HCT116 (cell line): ENCODE measurements around the gene KCNH6. TPM values are rescaled to one million over a fixed set of nuclear protein-coding genes. Genes with fewer than 3 reads are reported as not detected.

Source experiments
- ATAC-seq: fragments of 200-7000 bp; cut with Tn5 transposase; 2 replicates; pipeline ENCODE4 v1.9.1; 2020; ENCODE audit warnings: mild to moderate bottlenecking, moderate library complexity
- BruUV-seq: library from RNA; stranded (reverse); fragments of 400-500 nt; replicated peaks from 2 replicates; lab custom pipeline; 2021; lab: Mats Ljungman, UMichigan
- CTCF ChIA-PET: fragments of 300-600 bp; sonication (Branson Sonifier 250); formaldehyde crosslinking; loops from one replicate; lab custom pipeline; 2021; ENCODE audit warnings: antibody characterized with exemption; lab: Charles Lee
- POLR2A ChIA-PET: fragments of 300-600, 350-600 bp; sonication (Branson Sonifier 250); formaldehyde crosslinking; loops from one replicate; lab custom pipeline; 2021; ENCODE audit warnings: antibody characterized with exemption; lab: Charles Lee
- RAD21 ChIA-PET, 2 experiments: fragments of 300-600 bp; sonication (Branson Sonifier 250); formaldehyde crosslinking; loops; one replicate each; lab custom pipeline; 2023; ENCODE audit warnings: low total read pairs in 2 of 2; ENCODE audit not compliant: uncharacterized antibody in 2 of 2, unreplicated experiment in 2 of 2, low non-redundant PET in 1 of 2; lab: Charles Lee
- DNase-seq: peaks from one replicate; pipeline ENCODE4 v3.0.0-alpha.2; 2010; ENCODE audit warnings: low read depth, low spot score
- H2AFZ ChIP-seq: fragments of 200-600 bp; shearing (Covaris generic), sonication (generic); 2 replicates; pipeline ENCODE4 v1.6.1; 2017; ENCODE audit warnings: low read depth, mixed run types, mixed read lengths, antibody characterized with exemption, low read length; ENCODE audit not compliant: poor library complexity, severe bottlenecking
- H3K27ac ChIP-seq: 2 replicates; pipeline ENCODE4 v1.5.1; 2012; ENCODE audit warnings: low read depth, low read length
- H3K27me3 ChIP-seq: fragments of 200-600 bp; sonication (generic); 2 replicates; pipeline ENCODE4 v1.6.1; 2016; ENCODE audit warnings: mixed run types, low read length, mixed read lengths; ENCODE audit not compliant: insufficient read depth
- H3K36me3 ChIP-seq, 2 experiments: fragments of 200-500 bp in 1 of 2; fragments of 200-600 bp in 1 of 2; sonication (Bioruptor generic) in 1 of 2; sonication (generic) in 1 of 2; 2 replicates each; pipeline versions ENCODE4 v1.5.1 to v1.6.1; 2014 to 2016; ENCODE audit warnings: low read length in 2 of 2, inconsistent platforms in 1 of 2, mixed read lengths in 1 of 2, mixed run types in 1 of 2; ENCODE audit not compliant: insufficient read depth in 2 of 2, control insufficient read depth in 1 of 2
- H3K4me1 ChIP-seq, 2 experiments: fragments of 200-600 bp in 1 of 2; sonication (generic) in 1 of 2; 2 replicates each; pipeline versions ENCODE4 v1.5.1 to v1.6.1; 2012 to 2017; ENCODE audit warnings: low read length in 2 of 2, inconsistent platforms in 1 of 2, mild to moderate bottlenecking in 1 of 2, mixed read lengths in 1 of 2, mixed run types in 1 of 2, moderate library complexity in 1 of 2; ENCODE audit not compliant: insufficient read depth in 2 of 2, control insufficient read depth in 1 of 2
- H3K4me2 ChIP-seq: fragments of 200-600 bp; sonication (generic); 2 replicates; pipeline ENCODE4 v1.6.1; 2017; ENCODE audit warnings: mixed run types, low read length, mixed read lengths
- H3K4me3 ChIP-seq, 2 experiments: fragments of 200-600 bp in 1 of 2; sonication (generic) in 1 of 2; replicated peaks in 1 of 2; 2 replicates each; pipeline ENCODE4 v1.5.1; 2011 to 2016; ENCODE audit warnings: low read length in 2 of 2, control low read depth in 1 of 2, low read depth in 1 of 2, mild to moderate bottlenecking in 1 of 2, mixed read lengths in 1 of 2, mixed run types in 1 of 2
- H3K79me2 ChIP-seq: fragments of 200-600 bp; sonication (generic); 2 replicates; pipeline ENCODE4 v1.6.1; 2017; ENCODE audit warnings: mild to moderate bottlenecking, mixed run types, low read length, moderate library complexity, mixed read lengths; ENCODE audit not compliant: insufficient read depth
- H3K9ac ChIP-seq: fragments of 200-600 bp; sonication (generic); 2 replicates; pipeline ENCODE4 v1.6.1; 2016; ENCODE audit warnings: low read length, mixed read lengths
- H3K9me2 ChIP-seq: fragments of 200-600 bp; sonication (generic), shearing (Covaris generic); 2 replicates; pipeline ENCODE4 v1.6.1; 2017; ENCODE audit warnings: mixed run types, mild to moderate bottlenecking, moderate library complexity; ENCODE audit not compliant: insufficient read depth
- H3K9me3 ChIP-seq, 2 experiments: fragments of 200-500 bp in 1 of 2; fragments of 200-600 bp in 1 of 2; sonication (Bioruptor generic) in 1 of 2; sonication (generic) in 1 of 2; 2 replicates each; pipeline ENCODE4 v1.6.1; 2014 to 2017; ENCODE audit warnings: low read length in 2 of 2, mixed read lengths in 2 of 2, inconsistent platforms in 1 of 2, low read depth in 1 of 2, mild to moderate bottlenecking in 1 of 2, mixed run types in 1 of 2, moderate library complexity in 1 of 2; ENCODE audit not compliant: control insufficient read depth in 1 of 2, insufficient read depth in 1 of 2
- H4K20me1 ChIP-seq: fragments of 200-600 bp; sonication (generic), shearing (Covaris generic); 2 replicates; pipeline ENCODE4 v1.6.1; 2017; ENCODE audit warnings: mixed run types, mild to moderate bottlenecking, moderate library complexity; ENCODE audit not compliant: insufficient read depth
- CEBPB ChIP-seq: IDR thresholded peaks from 2 replicates; pipeline ENCODE4 v1.6.1; 2012; ENCODE audit warnings: low read depth
- ELF1 ChIP-seq: IDR thresholded peaks from 2 replicates; pipeline ENCODE4 v1.6.1; 2012; ENCODE audit warnings: low read depth, borderline replicate concordance
- EZH2 ChIP-seq: fragments of 200-600 bp; sonication (generic); IDR thresholded peaks from 2 replicates; pipeline ENCODE4 v1.6.1; 2017; ENCODE audit warnings: antibody characterized with exemption, mixed run types
- EZH2phosphoT487 ChIP-seq: fragments of 200-600 bp; IDR thresholded peaks from 2 replicates; pipeline ENCODE4 v1.6.1; 2018; ENCODE audit warnings: antibody characterized with exemption, borderline replicate concordance
- JUND ChIP-seq: IDR thresholded peaks from 2 replicates; pipeline ENCODE4 v1.6.1; 2012
- SIN3A ChIP-seq: IDR thresholded peaks from 2 replicates; pipeline ENCODE4 v1.6.1; 2012; ENCODE audit warnings: low read depth
- TCF7L2 ChIP-seq: IDR thresholded peaks from 2 replicates; pipeline ENCODE4 v1.7.0; 2011; ENCODE audit warnings: borderline replicate concordance, inconsistent platforms; ENCODE audit not compliant: insufficient read depth, insufficient read length; ENCODE audit errors: extremely low read depth
- YY1 ChIP-seq: IDR thresholded peaks from 2 replicates; pipeline ENCODE4 v1.6.1; 2011; ENCODE audit warnings: low read length, low read depth, moderate library complexity, mild to moderate bottlenecking; ENCODE audit not compliant: insufficient replicate concordance; ENCODE audit errors: extremely low read depth
- ZFX ChIP-seq: fragments of 450-650 bp; IDR thresholded peaks from 2 replicates; pipeline ENCODE4 v1.6.1; 2017
- ZNF274 ChIP-seq: fragments of 200-500 bp; sonication (Bioruptor generic); IDR thresholded peaks from 2 replicates; pipeline ENCODE4 v1.6.1; 2014; ENCODE audit warnings: mild to moderate bottlenecking, low read depth, low read length, inconsistent platforms
- intact Hi-C: fragments of 100-400 bp; cut with micrococcal nuclease; formaldehyde crosslinking; loops from 2 replicates; pipeline ENCODE4 v1.10.0; 2022
- total RNA-seq: library from RNA; stranded (reverse); gene quantifications from one replicate; pipeline ENCODE4 v1.2.1, GENCODE V29; 2021; ENCODE audit not compliant: unreplicated experiment
- TF ChIP-seq, protein P1 (sequence below), 3 experiments: fragments of 200-600 bp in 1 of 3; sonication (generic) in 1 of 3; IDR thresholded peaks in 2 of 3; conservative IDR thresholded peaks in 1 of 3; 2 replicates each; pipeline ENCODE4 v1.5.1; 2012 to 2017; ENCODE audit warnings: low read depth in 2 of 3, low read length in 2 of 3, antibody characterized with exemption in 1 of 3, borderline replicate concordance in 1 of 3, control low read depth in 1 of 3, mild to moderate bottlenecking in 1 of 3, mixed read lengths in 1 of 3, mixed run types in 1 of 3, moderate library complexity in 1 of 3; ENCODE audit not compliant: insufficient read depth in 1 of 3
- TF ChIP-seq, protein P2 (sequence below): IDR thresholded peaks from 2 replicates; pipeline ENCODE4 v1.6.1; 2012
- TF ChIP-seq, protein P3 (sequence below): IDR thresholded peaks from 2 replicates; pipeline ENCODE4 v1.6.1; 2011; ENCODE audit warnings: mild to moderate bottlenecking, low read length, moderate library complexity; ENCODE audit not compliant: insufficient replicate concordance; ENCODE audit errors: extremely low read depth
- TF ChIP-seq, protein P4 (sequence below): IDR thresholded peaks from 2 replicates; pipeline ENCODE4 v1.6.1; 2012; ENCODE audit warnings: low read depth

Gene KCNH6
- total RNA-seq, 1 experiment from 2014 or later = not detected

DNA sequence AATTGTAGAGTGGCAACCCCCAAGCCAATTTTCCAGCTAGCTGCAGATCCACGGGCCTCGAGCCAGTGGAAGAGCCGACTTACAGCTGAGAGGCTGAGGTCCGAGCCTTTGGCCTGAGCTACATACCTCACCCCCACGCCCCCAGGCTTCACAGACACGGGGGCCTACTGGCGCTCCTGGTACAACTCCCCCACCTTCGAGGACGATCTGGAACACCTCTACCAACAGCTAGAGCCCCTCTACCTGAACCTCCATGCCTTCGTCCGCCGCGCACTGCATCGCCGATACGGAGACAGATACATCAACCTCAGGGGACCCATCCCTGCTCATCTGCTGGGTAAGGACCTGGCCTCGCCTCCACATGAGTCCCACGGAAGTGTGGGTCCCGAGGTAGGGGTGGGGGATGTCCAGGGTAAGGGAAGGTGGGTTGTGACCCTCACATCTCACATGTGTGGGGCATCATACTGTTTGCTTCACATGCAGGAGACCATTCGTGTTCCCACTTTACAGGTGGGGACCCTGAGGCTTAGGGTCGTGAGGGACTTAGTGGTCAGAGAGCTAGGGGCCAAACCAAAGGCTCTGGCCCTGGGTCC lies 42.9 kb upstream of the KCNH6 start:
- TF ChIP-seq, protein P1, sequence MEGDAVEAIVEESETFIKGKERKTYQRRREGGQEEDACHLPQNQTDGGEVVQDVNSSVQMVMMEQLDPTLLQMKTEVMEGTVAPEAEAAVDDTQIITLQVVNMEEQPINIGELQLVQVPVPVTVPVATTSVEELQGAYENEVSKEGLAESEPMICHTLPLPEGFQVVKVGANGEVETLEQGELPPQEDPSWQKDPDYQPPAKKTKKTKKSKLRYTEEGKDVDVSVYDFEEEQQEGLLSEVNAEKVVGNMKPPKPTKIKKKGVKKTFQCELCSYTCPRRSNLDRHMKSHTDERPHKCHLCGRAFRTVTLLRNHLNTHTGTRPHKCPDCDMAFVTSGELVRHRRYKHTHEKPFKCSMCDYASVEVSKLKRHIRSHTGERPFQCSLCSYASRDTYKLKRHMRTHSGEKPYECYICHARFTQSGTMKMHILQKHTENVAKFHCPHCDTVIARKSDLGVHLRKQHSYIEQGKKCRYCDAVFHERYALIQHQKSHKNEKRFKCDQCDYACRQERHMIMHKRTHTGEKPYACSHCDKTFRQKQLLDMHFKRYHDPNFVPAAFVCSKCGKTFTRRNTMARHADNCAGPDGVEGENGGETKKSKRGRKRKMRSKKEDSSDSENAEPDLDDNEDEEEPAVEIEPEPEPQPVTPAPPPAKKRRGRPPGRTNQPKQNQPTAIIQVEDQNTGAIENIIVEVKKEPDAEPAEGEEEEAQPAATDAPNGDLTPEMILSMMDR (IDR thresholded peaks at IDR 0.05 in 2 of 3, conservative IDR thresholded peaks at IDR 0.05 in 1 of 3; ENCODE audit: borderline replicate concordance in 1 of 3, insufficient read depth in 1 of 3, low read depth in 2 of 3, low read length in 2 of 3) = no peak
- TF ChIP-seq, protein P2, sequence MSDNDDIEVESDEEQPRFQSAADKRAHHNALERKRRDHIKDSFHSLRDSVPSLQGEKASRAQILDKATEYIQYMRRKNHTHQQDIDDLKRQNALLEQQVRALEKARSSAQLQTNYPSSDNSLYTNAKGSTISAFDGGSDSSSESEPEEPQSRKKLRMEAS = no peak
- TF ChIP-seq, protein P3, sequence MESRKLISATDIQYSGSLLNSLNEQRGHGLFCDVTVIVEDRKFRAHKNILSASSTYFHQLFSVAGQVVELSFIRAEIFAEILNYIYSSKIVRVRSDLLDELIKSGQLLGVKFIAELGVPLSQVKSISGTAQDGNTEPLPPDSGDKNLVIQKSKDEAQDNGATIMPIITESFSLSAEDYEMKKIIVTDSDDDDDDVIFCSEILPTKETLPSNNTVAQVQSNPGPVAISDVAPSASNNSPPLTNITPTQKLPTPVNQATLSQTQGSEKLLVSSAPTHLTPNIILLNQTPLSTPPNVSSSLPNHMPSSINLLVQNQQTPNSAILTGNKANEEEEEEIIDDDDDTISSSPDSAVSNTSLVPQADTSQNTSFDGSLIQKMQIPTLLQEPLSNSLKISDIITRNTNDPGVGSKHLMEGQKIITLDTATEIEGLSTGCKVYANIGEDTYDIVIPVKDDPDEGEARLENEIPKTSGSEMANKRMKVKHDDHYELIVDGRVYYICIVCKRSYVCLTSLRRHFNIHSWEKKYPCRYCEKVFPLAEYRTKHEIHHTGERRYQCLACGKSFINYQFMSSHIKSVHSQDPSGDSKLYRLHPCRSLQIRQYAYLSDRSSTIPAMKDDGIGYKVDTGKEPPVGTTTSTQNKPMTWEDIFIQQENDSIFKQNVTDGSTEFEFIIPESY = no peak
- no peak for TF ChIP-seq JUND
- TF ChIP-seq ZNF274 = no peak
- no peak for TF ChIP-seq TCF7L2
- no peak for TF ChIP-seq CEBPB
- no peak for TF ChIP-seq ZFX
- no peak for TF ChIP-seq SIN3A
- TF ChIP-seq EZH2phosphoT487 = no peak
- no peak for TF ChIP-seq EZH2
- TF ChIP-seq, protein P4, sequence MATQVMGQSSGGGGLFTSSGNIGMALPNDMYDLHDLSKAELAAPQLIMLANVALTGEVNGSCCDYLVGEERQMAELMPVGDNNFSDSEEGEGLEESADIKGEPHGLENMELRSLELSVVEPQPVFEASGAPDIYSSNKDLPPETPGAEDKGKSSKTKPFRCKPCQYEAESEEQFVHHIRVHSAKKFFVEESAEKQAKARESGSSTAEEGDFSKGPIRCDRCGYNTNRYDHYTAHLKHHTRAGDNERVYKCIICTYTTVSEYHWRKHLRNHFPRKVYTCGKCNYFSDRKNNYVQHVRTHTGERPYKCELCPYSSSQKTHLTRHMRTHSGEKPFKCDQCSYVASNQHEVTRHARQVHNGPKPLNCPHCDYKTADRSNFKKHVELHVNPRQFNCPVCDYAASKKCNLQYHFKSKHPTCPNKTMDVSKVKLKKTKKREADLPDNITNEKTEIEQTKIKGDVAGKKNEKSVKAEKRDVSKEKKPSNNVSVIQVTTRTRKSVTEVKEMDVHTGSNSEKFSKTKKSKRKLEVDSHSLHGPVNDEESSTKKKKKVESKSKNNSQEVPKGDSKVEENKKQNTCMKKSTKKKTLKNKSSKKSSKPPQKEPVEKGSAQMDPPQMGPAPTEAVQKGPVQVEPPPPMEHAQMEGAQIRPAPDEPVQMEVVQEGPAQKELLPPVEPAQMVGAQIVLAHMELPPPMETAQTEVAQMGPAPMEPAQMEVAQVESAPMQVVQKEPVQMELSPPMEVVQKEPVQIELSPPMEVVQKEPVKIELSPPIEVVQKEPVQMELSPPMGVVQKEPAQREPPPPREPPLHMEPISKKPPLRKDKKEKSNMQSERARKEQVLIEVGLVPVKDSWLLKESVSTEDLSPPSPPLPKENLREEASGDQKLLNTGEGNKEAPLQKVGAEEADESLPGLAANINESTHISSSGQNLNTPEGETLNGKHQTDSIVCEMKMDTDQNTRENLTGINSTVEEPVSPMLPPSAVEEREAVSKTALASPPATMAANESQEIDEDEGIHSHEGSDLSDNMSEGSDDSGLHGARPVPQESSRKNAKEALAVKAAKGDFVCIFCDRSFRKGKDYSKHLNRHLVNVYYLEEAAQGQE = no peak
- no peak for TF ChIP-seq YY1
- TF ChIP-seq ELF1 = no peak
- ChIA-PET POLR2A (interaction anchor here (0.8 kb wide), 1 partner anchor 35 kb away, joined by 8 read pairs; no protein-coding TSS in a partner anchor), CTCF (interaction anchor here (0.9 to 5.7 kb wide), 6 partner anchors 23 to 808 kb away, joined by 3 to 92 read pairs (median 8); no protein-coding TSS in a partner anchor), RAD21 (interaction anchor here in 1 of 2 experiments (2.6 kb wide), 1 partner anchor 55 kb away, joined by 19 read pairs; no protein-coding TSS in a partner anchor)
- Histone ChIP-seq H3K9ac (no peak overlapping the region), H3K4me2 (no peak overlapping the region), H3K9me2 (no peaks in the 10 kb centered on the region), H3K27me3 (no peaks in the 10 kb centered on the region), H3K36me3 (no peaks in the 10 kb centered on the region), H3K4me3 (no peak overlapping the region), H2AFZ (no peak overlapping the region), H3K27ac (no peak overlapping the region; the same call in 1 of the 2 replicates), H3K9me3 (no peaks in the 10 kb centered on the region), H4K20me1 (no peaks in the 10 kb centered on the region), H3K79me2 (no peaks in the 10 kb centered on the region), H3K4me1 (peaks cover 13 to 44% of the 10 kb centered on the region in 2 experiments)
- intact Hi-C loops = no loop called here
- DNase-seq = no peak
- no peak for ATAC-seq
- no TSS peak for BruUV-seq
